Raji (cell line): Measurements from ENCODE around the gene CNIH3.

Experiments
- POLR2A ChIP-seq: IDR thresholded peaks from 2 replicates; pipeline ENCODE4 v1.6.1; 2011; ENCODE audit warnings: low read depth, low read length, control low read depth; ENCODE audit not compliant: insufficient read depth

Gene CNIH3

DNA sequence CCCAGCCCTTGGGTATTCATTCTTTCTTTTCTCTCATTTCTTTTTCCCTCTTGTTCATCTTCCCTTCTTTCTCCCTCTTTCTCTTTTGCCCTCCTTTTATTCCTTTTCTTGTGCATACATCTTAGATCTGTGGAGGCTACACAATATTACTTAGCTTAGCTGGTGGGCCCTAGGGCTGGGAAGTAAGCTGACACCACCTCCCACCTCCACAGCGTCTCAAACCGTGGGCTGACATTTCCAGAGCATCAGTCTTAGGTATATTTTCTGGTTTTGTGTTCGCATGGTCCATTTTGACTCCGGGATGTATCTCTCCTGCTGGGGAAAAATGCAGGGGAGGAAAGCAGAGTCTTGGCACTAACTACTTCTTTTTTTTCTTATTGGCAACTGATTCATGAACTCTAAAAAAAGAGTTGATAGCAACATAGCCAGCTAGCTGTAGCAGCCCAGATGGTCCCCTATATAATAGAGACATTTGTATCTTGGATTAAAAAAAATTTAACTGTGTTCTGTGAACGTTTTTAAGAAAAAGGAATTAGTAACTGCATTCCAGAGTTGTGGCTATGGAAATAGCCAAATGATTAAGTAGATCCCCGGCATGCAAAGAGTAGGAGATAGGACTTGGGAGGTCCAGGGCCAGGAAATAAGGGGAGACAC is 15.5 kb downstream of the CNIH3 start:
- no peak for TF ChIP-seq POLR2A

GRCh38 chr1:224632381-224632871 is 16.3 kb downstream of the CNIH3 start:
- TF ChIP-seq POLR2A = no peak

GRCh38 chr1:224632921-224633321 is 16.8 kb downstream of the CNIH3 start:
- no peak for TF ChIP-seq POLR2A

DNA sequence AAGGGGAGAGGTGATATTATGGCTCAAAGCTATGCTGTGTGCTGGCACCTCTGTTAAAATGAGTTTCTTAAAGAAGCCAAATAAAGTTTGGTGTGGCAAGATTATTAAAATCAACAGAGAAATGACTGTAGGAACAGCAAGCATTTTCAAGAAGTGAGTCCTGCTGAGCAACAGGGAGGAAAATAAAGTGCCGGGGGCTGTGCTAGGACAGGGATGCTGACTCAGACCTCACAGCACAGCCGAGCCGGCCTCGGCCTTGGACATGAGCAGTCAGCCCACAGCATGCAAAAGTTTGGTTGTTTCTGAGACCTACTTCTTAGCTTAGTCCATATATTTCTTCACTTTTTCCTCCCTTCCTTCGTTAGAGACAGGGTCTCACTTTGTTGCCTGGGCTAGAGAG is 19.2 kb downstream of the CNIH3 start:
- no peak for TF ChIP-seq POLR2A

GRCh38 chr1:224637515-224637914 is 21.4 kb downstream of the CNIH3 start:
- TF ChIP-seq POLR2A = no peak

- no peak for TF ChIP-seq POLR2A
Measured at GRCh38 chr1:224637936-224638335, 21.8 kb downstream of the CNIH3 start.

DNA sequence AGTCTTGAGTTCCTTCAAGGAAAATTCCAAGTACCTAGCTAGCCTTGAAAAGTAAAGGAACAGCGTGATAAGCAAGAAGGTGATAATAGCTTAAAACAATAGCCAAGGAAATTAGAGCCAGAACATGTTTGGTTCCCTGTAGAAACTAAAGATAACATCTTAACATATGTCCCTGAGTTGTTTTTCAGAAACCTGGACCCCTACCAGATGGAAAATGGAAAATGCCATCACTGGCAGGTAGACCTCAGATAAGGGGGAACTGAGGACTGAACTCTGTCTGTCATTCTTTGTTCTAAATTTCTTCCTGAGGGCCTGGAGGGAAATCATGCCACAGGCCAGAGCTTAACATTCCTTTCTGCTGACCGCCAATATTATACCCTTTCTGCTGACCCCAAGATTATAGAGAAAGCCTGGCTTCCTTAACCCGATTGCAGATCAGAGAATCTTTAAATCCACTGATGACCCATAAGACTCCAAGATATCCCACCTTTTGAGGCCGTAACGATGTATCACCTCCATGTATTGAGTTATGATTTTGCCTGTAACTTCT is 23.4 kb downstream of the CNIH3 start:
- TF ChIP-seq POLR2A = no peak

DNA sequence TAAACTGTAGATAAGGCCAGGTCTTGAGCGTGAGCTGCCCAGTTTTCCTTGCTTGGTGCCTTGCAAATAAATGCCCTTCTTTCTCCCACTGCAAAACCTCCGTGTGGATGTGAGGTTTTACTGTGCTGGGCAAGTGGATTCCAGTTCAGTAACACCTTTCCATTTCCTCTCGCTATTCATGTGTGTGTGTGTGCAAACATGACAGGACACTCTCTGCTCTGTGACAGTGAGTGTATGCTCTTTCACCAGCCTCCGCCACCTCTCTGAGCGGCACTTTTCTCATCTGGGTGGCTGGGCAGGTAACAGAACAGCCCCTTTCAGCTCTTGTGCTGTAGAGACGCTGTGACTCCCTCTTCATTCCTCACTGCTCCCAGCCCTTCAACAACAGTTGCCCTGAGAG is 23.9 kb downstream of the CNIH3 start:
- TF ChIP-seq POLR2A = no peak

DNA sequence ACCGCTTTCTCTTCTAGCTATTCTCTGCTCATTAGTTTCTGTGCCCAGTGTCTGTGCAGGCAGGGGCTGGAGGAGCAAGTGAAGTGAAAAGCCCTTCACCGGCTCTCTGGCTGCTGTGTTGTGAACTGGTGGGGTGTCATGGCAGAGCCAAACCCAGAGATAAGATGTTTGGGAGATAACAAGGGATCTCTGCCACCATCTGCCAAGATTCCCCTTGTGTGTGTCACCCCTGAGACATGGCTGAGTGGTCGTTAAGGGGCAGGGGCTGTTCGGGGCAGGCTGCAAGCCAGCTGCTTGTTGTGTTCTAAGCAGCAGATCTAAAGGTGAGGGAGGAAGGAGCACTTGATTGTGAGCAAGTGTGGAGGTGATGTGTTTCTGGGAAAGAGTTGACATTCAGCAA is 24.5 kb downstream of the CNIH3 start:
- TF ChIP-seq POLR2A = no peak

DNA sequence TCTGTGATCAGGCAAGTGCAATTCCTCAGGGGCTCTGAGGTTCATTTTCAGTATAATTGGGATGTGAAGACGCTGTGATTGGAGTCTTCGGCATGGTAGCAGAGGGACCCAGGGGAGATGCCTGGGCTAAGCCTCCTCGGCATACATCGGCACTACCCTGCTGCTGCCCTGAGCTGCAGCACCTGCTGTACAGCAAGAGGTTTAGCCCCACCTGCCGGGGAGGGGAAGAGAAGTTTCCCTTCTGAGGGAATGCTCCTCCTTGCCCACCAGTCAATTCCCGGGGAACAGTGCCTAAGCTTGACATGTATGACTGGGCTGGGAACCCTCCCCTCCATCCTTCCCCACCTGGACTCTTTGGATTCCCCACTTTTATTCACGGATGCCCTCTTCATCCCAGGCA is 24.9 kb downstream of the CNIH3 start:
- no peak for TF ChIP-seq POLR2A

- TF ChIP-seq POLR2A = no peak
Measured at GRCh38 chr1:224643653-224644052, 27.5 kb downstream of the CNIH3 start.

- no peak for TF ChIP-seq POLR2A
Measured at GRCh38 chr1:224644553-224645154, 28.5 kb downstream of the CNIH3 start.

- TF ChIP-seq POLR2A = no peak
Measured at GRCh38 chr1:224647449-224647848, 31.3 kb downstream of the CNIH3 start.

- TF ChIP-seq POLR2A = no peak
Measured at GRCh38 chr1:224650290-224650689, 34.2 kb downstream of the CNIH3 start.

DNA sequence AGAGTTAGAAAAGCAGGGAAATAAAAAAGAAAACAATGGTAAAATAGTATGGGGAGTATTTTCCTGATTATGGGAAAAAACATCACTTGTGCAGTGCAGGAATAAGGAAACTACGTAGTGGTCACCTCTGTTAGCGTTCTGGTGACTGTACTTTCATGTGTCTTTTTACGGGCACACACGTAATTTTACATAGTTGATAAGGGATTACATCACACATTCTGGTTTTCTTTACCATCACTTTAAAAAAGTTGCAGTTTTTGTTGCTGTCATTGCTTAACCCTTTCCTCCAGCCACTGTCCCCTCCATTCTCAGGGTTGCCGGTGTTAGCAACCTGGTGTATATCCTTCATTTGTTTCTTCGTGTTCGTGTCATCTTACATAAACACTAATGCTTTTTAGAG is 35.1 kb downstream of the CNIH3 start:
- no peak for TF ChIP-seq POLR2A

- no peak for TF ChIP-seq POLR2A
Measured at GRCh38 chr1:224656392-224656791, 40.3 kb downstream of the CNIH3 start.

DNA sequence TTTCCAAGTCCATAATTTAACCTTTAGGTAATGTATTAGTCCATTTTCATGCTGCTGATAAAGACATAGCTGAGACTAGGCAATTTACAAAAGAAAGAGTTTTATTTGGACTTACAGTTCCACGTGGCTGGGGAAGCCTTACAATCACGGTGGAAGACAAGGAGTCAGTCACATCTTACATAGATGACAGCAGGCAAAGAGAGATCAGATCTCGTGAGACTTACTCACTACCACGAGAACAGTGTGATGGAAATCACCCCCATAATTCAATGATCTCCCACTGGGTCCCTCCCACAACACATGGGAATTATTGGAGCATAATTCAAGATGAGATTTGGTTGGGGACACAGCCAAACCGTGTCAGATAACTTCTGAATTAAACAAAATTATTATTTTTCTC is 44.0 kb downstream of the CNIH3 start:
- TF ChIP-seq POLR2A = no peak

DNA sequence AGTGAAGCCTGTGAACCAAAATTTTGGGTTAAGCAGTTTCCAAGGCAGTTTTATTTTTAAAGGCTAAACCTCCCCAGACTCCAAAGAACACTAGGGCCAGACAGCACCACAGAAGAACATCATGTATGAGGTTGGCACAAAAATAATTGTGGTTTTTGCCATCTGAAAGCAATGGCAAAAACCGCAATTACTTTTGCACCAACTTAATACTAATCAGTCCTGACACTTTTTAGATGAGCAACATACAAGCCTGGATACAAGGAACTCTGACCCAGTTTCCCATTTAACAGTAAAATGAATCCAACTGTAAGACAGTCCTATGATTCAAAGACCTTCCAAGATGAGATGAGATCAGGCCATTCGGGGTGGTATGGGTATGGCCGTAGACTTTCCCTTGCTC is 46.8 kb downstream of the CNIH3 start:
- no peak for TF ChIP-seq POLR2A
